ENCODE measurements around the gene LIMS2.
A peak's percentile ranks its signal among the peaks of the same experiment; 100 is the strongest.

Gene LIMS2

GRCh38 chr2:127644066-127645025, 31.0 kb downstream of the LIMS2 start:
- no peak for DNase-seq

DNA sequence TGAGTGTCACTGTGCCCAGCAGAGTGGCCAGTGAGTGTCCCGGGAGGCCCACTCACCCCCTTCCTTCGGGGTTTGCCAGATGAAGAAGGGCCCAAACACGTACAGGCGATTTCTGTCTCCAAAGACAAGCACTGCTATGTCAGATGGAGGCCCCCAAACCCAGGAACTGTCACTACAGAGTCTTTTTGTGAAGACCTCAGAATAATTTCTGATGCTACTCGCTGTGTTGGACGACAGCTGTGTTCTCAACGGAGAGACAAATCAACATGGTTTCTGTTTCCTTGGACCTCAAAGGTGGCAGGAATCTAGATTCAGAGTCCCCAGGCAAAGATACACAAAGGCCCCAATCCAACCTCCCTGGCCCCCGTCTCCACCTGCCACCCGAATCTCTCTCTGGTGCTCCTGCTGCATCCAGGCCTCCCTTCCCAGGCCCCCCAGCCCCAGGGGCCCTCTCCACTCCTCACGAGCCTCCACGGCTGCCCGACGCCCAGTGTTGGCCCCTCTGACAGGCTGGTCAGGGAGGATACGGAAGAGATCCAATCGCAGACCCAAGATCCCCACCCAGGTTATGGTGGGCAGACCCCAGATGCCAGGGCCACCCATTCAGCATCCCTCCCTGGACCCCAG, 31.8 kb downstream of the LIMS2 start:
- no peak for DNase-seq

DNA sequence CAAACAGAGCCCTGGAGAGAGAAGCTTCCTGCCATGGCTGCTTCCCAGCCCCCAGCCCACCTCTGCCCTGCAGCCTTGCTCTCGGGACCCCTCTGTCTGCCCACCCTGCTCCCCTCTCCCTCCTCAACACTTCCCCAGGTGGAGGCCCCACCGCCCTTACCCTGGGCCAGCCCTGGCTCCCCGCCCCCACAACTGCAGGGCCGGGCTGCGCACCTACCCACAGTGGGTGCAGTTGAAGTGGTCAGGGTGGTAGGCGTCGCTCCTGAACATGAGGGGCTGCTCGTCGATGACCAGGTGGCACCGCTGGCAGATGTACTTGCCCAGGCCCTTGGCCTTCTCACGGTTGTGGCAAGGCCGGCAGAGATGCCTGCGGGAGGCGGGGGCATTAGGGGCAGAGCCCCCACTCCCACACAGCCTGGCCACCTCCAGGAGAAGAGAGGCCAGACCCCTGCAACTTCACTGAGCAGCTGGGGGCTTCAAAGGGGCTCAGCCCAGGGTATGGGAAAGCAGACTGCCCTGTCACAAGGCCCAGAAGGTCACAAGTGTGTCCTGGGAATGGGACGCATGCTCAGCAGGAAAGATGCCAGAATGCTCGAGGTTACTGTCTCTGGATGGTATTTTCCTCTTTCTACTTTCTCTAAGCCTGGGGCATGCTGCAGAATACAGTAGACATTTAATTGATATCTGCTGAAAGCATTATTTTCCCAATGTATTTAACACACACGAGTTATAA, 32.5 kb downstream of the LIMS2 start:
- DNase-seq: no peak

- no peak for DNase-seq
Observed at GRCh38 chr2:127641846-127642507, 33.4 kb downstream of the LIMS2 start.

GRCh38 chr2:127641133-127641532, 34.2 kb downstream of the LIMS2 start:
- DNase-seq: no peak

DNA sequence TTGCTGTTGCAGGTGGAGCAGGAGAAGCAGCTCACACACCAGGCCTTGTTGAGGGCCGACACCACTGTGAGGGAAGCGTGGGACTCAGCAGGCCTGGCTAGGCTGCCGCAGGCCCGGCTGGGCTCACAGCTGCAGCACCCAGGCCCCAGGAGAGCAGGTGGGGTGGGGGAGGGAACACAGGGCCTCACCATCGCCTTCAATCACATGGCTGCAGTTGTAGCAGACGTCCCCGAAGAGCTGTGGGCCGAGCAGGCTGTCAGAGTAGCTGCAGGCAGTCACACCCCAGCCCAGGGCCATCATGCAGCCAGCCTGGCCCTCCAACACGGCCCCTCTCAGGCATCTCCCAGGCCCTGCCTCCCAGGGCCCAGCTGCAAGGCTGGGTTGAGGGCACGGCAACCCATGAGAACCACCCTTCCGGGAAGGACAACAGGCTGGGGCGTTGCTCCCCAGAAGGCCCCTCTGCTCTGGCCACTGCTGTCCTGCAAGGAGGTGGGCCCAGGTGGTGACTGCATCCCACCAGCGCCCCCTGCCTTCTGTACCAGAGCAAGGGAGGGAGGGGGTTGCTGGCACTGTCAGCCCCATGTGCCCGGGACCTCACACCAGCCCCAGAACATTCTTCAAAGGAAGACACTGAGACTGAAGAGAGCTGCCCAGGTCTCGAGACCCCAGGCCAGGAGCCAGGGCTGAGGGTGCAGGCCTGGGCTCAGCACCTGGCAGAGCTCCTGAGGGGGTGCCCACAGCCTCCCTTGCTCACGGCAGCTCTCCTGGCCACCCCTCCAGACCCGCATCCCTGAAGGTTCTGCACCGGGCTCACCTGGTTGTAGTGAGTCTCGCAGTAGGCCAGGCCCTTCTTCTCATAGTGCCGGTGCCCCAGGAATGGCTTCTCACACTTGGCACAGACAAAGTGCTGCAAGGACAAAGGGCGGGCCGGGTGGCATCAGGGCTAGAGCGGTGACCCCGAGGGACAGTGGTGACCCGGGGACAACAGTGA, 35.0 kb downstream of the LIMS2 start:
- no peak for DNase-seq

- no peak for DNase-seq
Observed at GRCh38 chr2:127639111-127639474, 36.2 kb downstream of the LIMS2 start.

DNA sequence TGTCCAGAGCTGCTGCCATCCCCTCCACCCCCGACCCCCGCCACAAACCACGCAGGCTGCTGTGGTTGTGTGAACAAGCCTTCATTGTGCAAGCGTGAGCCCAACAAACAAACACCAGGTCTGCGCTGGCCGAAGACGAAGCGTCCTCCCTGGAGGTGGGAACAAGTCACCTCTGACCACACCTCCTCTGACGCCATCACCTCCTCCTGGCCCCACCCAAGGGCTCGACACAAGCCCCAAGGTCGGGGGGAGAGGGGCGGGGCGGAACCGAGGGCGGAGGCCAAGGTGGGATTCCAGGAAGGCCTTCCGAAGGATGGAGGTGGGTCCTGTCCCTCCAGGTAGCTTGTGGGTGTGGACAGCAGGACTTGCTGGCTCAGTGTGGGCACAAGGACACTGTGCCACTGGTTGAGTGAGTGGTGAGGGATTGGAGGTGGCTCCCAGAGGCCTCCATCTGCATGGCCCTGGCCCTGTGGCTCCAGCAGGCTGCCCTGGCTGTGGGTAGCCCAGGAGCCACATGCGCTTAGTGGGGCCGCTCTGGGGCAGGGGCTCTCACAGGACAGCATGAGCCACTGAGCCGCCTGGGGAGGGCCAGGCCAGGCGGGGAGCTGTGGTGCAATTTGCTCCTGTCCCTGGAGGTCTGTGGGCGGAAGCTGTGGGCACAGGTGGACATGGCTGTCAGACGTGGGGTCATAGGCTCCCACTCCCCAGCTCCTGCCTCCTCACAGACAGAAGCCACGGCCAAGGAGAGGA, 36.8 kb downstream of the LIMS2 start:
- DNase-seq: no peak

- DNase-seq: no peak
Observed at GRCh38 chr2:127637725-127638252, 37.5 kb downstream of the LIMS2 start.

GRCh38 chr2:127637236-127637630, 38.1 kb downstream of the LIMS2 start:
- DNase-seq: no peak

GRCh38 chr2:127636248-127637235, 38.8 kb downstream of the LIMS2 start:
- DNase-seq: no peak

- DNase-seq: no peak
Observed at GRCh38 chr2:127635380-127636237, 39.7 kb downstream of the LIMS2 start.

GRCh38 chr2:127634626-127635379, 40.5 kb downstream of the LIMS2 start:
- DNase-seq: no peak

DNA sequence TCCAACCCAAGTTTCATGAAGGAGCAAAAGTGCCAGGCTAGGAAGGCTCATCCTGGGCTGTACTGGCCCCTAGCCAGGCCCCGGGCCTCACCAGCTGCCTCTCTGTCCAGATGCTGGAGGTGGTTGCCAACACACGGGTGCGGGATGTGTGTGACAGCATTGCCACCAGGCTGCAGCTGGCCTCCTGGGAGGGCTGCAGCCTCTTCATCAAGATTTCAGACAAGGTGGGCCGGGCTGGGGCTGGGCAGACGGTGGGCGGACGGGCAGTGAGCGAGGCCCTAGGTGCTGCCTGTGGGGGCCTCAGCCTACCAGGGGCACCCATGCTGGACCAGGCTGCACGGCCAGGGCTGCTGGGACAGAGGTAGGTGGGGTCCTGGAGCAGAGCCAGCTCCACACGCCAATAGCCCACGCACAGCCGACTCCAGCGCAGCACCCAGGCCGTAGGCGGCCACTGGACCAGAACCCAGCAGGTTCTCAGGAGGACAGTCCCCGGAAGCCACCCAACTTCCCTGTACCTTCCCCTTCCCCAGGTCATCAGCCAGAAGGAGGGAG, 41.2 kb downstream of the LIMS2 start:
- DNase-seq: peak; percentile 69

DNA sequence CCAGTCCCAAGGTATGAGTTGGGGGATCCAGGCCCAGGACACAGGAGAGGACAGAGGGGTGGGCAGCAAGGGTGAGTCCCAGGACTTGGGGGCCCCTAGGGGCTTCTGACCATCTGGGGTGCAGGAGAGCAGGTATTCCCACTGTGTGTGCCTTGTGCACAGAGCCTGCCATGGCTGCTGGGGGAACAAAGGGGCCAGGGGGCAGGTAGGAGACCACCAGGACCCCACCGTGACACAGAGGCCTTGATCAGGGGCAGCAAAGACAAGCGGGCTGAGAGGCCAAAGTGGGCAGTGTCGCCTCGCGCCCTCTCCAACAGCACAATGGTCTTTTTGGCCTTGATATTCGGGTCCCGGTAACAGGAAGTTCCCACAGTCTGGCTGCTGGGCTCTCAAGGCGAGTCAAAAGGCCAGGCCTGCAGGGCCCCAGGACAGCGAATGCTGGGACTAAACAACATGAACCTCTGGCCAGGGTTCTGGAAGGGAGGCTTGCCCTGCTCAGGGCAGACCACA, 41.7 kb downstream of the LIMS2 start:
- DNase-seq: no peak

DNA sequence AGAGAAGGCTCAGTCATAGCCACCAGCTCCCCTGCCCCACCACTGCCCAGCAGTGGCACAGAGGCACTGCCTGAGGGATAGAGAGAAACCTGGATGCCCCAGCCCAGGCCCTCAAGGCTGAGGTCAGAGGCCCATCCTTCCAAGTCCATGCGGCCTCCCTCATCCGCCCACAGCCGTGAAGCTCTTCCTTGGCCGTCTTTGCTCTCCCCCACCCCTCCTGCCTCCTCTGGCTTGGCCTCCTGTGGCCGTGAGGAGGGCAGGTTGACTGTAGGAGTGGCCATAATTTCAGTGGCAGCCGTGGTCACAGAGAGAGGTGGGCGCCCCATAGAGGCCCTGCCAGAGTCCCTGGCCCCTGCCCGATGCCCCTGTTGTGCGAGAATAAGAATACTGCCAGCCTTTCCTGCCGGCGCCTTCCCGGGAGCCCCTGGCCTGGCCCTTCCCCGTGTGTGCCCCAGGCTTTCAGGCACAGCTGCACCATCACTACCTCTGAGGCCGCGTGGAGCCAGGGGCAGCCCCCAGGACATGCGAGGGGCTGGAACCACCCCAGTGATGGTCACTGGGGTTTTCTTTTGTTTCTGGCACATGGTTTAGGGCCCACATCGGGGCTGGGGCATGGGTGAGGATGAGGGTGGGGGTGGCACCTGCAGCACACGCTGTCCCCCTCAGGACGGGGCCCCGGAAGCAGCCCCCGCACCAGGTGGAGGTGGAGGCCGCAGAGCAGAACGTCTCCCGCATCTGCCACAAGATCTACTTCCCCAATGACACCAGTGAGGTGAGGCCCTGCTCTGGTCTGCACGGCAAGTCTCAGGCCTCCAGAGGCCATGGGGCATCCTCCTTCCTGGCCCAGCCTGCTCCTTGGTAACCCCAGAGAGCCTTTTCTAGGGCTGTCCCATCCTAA, 42.5 kb downstream of the LIMS2 start:
- no peak for DNase-seq

Data from NCI-H1694 (cell line).